ENCODE results near the gene MBNL1. TPM values are rescaled to one million over a fixed set of nuclear protein-coding genes. Genes with fewer than 3 reads are reported as not detected.

MBNL1 gene
- total and polyA plus RNA-seq, 2 donors (not counting 3 experiments of a cell fraction or from before 2014, with no cell fraction given), result 179 to 362 TPM

- DNase-seq (ENCODE audit: low read depth, low spot score) (no peak), FAIRE-seq (no peak)
- CTCF ChIA-PET, result interaction anchor here (0.8 to 1.4 kb wide), 4 partner anchors 11 to 265 kb away, joined by 3 to 5 read pairs (median 3); partner anchors contain the start of gene MBNL1
- Histone ChIP-seq H3K36me3 (ENCODE audit: control insufficient read depth in 2 of 2, extremely low read depth in 1 of 2, insufficient read depth in 2 of 2, low read length in 2 of 2) (peaks cover 0 to 2% of the 10 kb centered on the region in 2 experiments), H3K4me1 (ENCODE audit: control insufficient read depth, extremely low read depth, insufficient read depth, low read length) (peaks cover 62% of the 10 kb centered on the region), H4K20me1 (replicated peaks; ENCODE audit: control insufficient read depth, extremely low read depth, insufficient read depth, low read length) (peaks cover 25% of the 10 kb centered on the region), H3K4me2 (ENCODE audit: insufficient read depth, low read length) (no peak overlapping the region), H3K4me3 (replicated peaks in 1 of 3; ENCODE audit: insufficient read depth in 1 of 3, low read depth in 1 of 3, low read length in 3 of 3) (no peak overlapping the region), H3K9me1 (replicated peaks; ENCODE audit: control insufficient read depth, extremely low read depth, insufficient read depth, low read length) (no peaks in the 10 kb centered on the region), H3K9me3 (replicated peaks; ENCODE audit: control insufficient read depth, insufficient read depth, low read length) (no peaks in the 10 kb centered on the region), H3K9ac (replicated peaks; ENCODE audit: extremely low read depth, insufficient read depth, low read length) (no peak overlapping the region), H3K27ac (ENCODE audit: insufficient read depth, low read depth, low read length) (no peak overlapping the region), H2AFZ (ENCODE audit: low read depth, low read length) (no peak overlapping the region), H3K79me2 (ENCODE audit: control insufficient read depth, insufficient read depth, low read length) (peaks cover 98% of the 10 kb centered on the region), H3K27me3 (ENCODE audit: control insufficient read depth in 2 of 2, insufficient read depth in 2 of 2, low read length in 2 of 2) (no peaks in the 10 kb centered on the region)
- intact Hi-C loops (cut with micrococcal nuclease) (no loop called here), dilution Hi-C loops (cut with MboI; ENCODE audit: extremely low pct_ligation_motif_present, low sequenced_read_pairs) (no loop called here)
- no peak for TF ChIP-seq POLR2A (IDR thresholded peaks at IDR 0.05; ENCODE audit: low read depth, low read length)
- BruUV-seq (replicated peaks), result no TSS peak
- POLR2A ChIA-PET, result no interaction called here
These were observed 22.5 kb downstream of the MBNL1 start for GRCh38 chr3:152291238-152291637.

DNA sequence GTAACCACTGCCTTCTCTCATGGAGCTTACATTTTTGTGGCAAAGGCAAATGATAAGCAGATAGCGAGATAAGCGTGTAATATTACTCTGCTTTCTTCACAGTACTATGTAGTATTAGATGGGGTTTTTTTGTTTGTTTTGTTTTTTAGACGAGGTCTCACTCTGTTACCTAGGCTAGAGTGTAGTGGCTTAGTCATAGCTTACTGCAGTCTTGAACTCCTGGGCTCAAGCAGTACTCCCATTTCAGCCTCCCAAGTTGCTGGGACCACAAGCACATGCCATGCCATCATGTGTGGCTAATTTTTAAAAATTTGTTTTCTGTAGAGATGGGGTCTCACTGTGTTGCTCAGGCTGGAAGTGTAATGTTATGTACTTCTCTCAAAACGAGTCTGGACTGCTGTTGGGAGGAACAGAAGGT, 22.9 kb downstream of the MBNL1 start:
- ChIA-PET POLR2A (no interaction called here), CTCF (interaction anchor here (0.6 to 1.2 kb wide), 4 partner anchors 13 to 266 kb away, joined by 3 read pairs; partner anchors contain the start of gene MBNL1)
- no peak overlapping the region for H3K4me2 ChIP-seq (ENCODE audit: insufficient read depth, low read length)
- H3K27me3 ChIP-seq (ENCODE audit: control insufficient read depth in 2 of 2, insufficient read depth in 2 of 2, low read length in 2 of 2), result no peaks in the 10 kb centered on the region
- H3K27ac ChIP-seq (ENCODE audit: insufficient read depth, low read depth, low read length), result no peak overlapping the region
- peaks cover 0 to 2% of the 10 kb centered on the region in 2 experiments for H3K36me3 ChIP-seq (ENCODE audit: control insufficient read depth in 2 of 2, extremely low read depth in 1 of 2, insufficient read depth in 2 of 2, low read length in 2 of 2)
- no peak for TF ChIP-seq FOS (IDR thresholded peaks at IDR 0.05; ENCODE audit: borderline replicate concordance, insufficient read depth, low read length)
- H3K9me3 ChIP-seq (replicated peaks; ENCODE audit: control insufficient read depth, insufficient read depth, low read length), result no peaks in the 10 kb centered on the region
- no peak overlapping the region for H3K4me3 ChIP-seq (replicated peaks in 1 of 3; ENCODE audit: insufficient read depth in 1 of 3, low read depth in 1 of 3, low read length in 3 of 3)
- dilution Hi-C loops (cut with MboI; ENCODE audit: extremely low pct_ligation_motif_present, low sequenced_read_pairs), result no loop called here
- H3K9me1 ChIP-seq (replicated peaks; ENCODE audit: control insufficient read depth, extremely low read depth, insufficient read depth, low read length), result no peaks in the 10 kb centered on the region
- intact Hi-C loops (cut with micrococcal nuclease), result no loop called here
- no peak for DNase-seq (ENCODE audit: low read depth, low spot score)
- peaks cover 63% of the 10 kb centered on the region for H3K4me1 ChIP-seq (ENCODE audit: control insufficient read depth, extremely low read depth, insufficient read depth, low read length)
- H4K20me1 ChIP-seq (replicated peaks; ENCODE audit: control insufficient read depth, extremely low read depth, insufficient read depth, low read length), result peaks cover 23% of the 10 kb centered on the region
- no peak overlapping the region for H2AFZ ChIP-seq (ENCODE audit: low read depth, low read length)
- no TSS peak for BruUV-seq (replicated peaks)
- H3K9ac ChIP-seq (replicated peaks; ENCODE audit: extremely low read depth, insufficient read depth, low read length), result no peak overlapping the region
- FAIRE-seq, result no peak
- H3K79me2 ChIP-seq (ENCODE audit: control insufficient read depth, insufficient read depth, low read length), result peaks cover 100% of the 10 kb centered on the region
